Vagina (tissue), 2 donors: ENCODE measurements around the gene SIGLEC10.

Experiments
- CTCF ChIP-seq, 3 experiments: fragments of 450-650 bp in 2 of 3; fragments of 200-600 bp in 1 of 3; sonication (generic) in 1 of 3; IDR thresholded peaks; one replicate each; pipeline ENCODE4 v1.5.1; 2017 to 2019; ENCODE audit warnings: antibody characterized with exemption in 3 of 3, mild to moderate bottlenecking in 2 of 3, moderate library complexity in 2 of 3
- POLR2A ChIP-seq, 2 donors: fragments of 450-650 bp; IDR thresholded peaks; one replicate each; pipeline ENCODE4 v1.6.1; 2017; ENCODE audit warnings: antibody characterized with exemption in 2 of 2, mild to moderate bottlenecking in 2 of 2, moderate library complexity in 2 of 2
- POLR2AphosphoS5 ChIP-seq, 2 donors: sonication (generic); formaldehyde crosslinking; IDR thresholded peaks; one replicate each; pipeline ENCODE4 v1.9.0; 2017; ENCODE audit warnings: antibody characterized with exemption in 2 of 2, mild to moderate bottlenecking in 2 of 2, low read depth in 1 of 2; ENCODE audit not compliant: insufficient read depth in 1 of 2

- no peak for TF ChIP-seq CTCF (IDR thresholded peaks at IDR 0.05)
- no peak for TF ChIP-seq POLR2A (IDR thresholded peaks at IDR 0.05)
- no peak for TF ChIP-seq POLR2AphosphoS5 (IDR thresholded peaks at IDR 0.05; ENCODE audit: insufficient read depth in 1 of 2, low read depth in 1 of 2)
These were observed 45.2 kb upstream of the SIGLEC10 start for GRCh38 chr19:51462681-51463080.
